H9 (cell line): Measurements from ENCODE around the gene GBE1. TPM values are rescaled to one million over a fixed set of nuclear protein-coding genes. Genes with fewer than 3 reads are reported as not detected.

Experiments used
- DNase-seq: peaks from one replicate; pipeline ENCODE4 v3.0.0-alpha.2; 2017
- H2AFZ ChIP-seq: one replicate; pipeline ENCODE4 v1.6.1; 2013; ENCODE audit warnings: mild to moderate bottlenecking, low read length, control low read depth, moderate library complexity
- H2AK5ac ChIP-seq: 2 replicates; pipeline ENCODE4 v1.6.1; 2013; ENCODE audit warnings: low read length, control low read depth, mixed read lengths; ENCODE audit not compliant: insufficient read length
- H2BK120ac ChIP-seq: one replicate; pipeline ENCODE4 v1.6.1; 2013; ENCODE audit warnings: low read depth, mild to moderate bottlenecking, low read length, control low read depth, inconsistent platforms; ENCODE audit not compliant: poor library complexity, severe bottlenecking
- H2BK12ac ChIP-seq: 2 replicates; pipeline ENCODE4 v1.6.1; 2013; ENCODE audit warnings: low read length, control low read depth, mixed read lengths, low read depth; ENCODE audit not compliant: insufficient read length
- H2BK15ac ChIP-seq: 2 replicates; pipeline ENCODE4 v1.6.1; 2013; ENCODE audit warnings: low read depth, low read length, control low read depth
- H2BK20ac ChIP-seq: one replicate; pipeline ENCODE4 v1.6.1; 2013; ENCODE audit warnings: low read depth, mild to moderate bottlenecking, low read length, control low read depth, inconsistent platforms; ENCODE audit not compliant: poor library complexity, severe bottlenecking
- H2BK5ac ChIP-seq: 2 replicates; pipeline ENCODE4 v1.6.1; 2013; ENCODE audit warnings: low read length, control low read depth, mixed read lengths; ENCODE audit not compliant: insufficient read length
- H3K14ac ChIP-seq: 2 replicates; pipeline ENCODE4 v1.6.1; 2013; ENCODE audit warnings: low read length, control low read depth; ENCODE audit not compliant: insufficient read depth
- H3K18ac ChIP-seq: 2 replicates; pipeline ENCODE4 v1.6.1; 2013; ENCODE audit warnings: low read depth, mild to moderate bottlenecking, mixed read lengths, low read length, control low read depth; ENCODE audit not compliant: insufficient read length
- H3K23ac ChIP-seq: 2 replicates; pipeline ENCODE4 v1.6.1; 2013; ENCODE audit warnings: low read length, control low read depth, mixed read lengths, low read depth; ENCODE audit not compliant: insufficient read length
- H3K23me2 ChIP-seq: 2 replicates; pipeline ENCODE4 v1.6.1; 2013; ENCODE audit warnings: low read depth, mild to moderate bottlenecking, mixed read lengths, low read length, control low read depth; ENCODE audit not compliant: insufficient read length, poor library complexity, severe bottlenecking
- H3K27ac ChIP-seq: 2 replicates; pipeline ENCODE4 v1.5.1; 2013; ENCODE audit warnings: low read length, control low read depth, mixed read lengths, low read depth; ENCODE audit not compliant: insufficient read length
- H3K27me3 ChIP-seq: 2 replicates; pipeline ENCODE4 v1.6.1; 2013; ENCODE audit warnings: low read length, control low read depth, inconsistent platforms; ENCODE audit not compliant: insufficient read depth
- H3K4ac ChIP-seq: 2 replicates; pipeline ENCODE4 v1.6.1; 2013; ENCODE audit warnings: low read depth, mild to moderate bottlenecking, control low read depth, inconsistent platforms, low read length, moderate library complexity
- H3K4me1 ChIP-seq: 2 replicates; pipeline ENCODE4 v1.6.1; 2013; ENCODE audit warnings: low read length, control low read depth, inconsistent platforms; ENCODE audit not compliant: insufficient read depth
- H3K4me2 ChIP-seq: 2 replicates; pipeline ENCODE4 v1.6.1; 2013; ENCODE audit warnings: low read length, control low read depth, mixed read lengths; ENCODE audit not compliant: insufficient read length, insufficient read depth
- H3K56ac ChIP-seq: 2 replicates; pipeline ENCODE4 v1.6.1; 2013; ENCODE audit warnings: low read depth, mild to moderate bottlenecking, mixed read lengths, low read length, control low read depth; ENCODE audit not compliant: insufficient read length
- H3K79me1 ChIP-seq: 2 replicates; pipeline ENCODE4 v1.6.1; 2013; ENCODE audit warnings: low read depth, mild to moderate bottlenecking, moderate library complexity, low read length, control low read depth, inconsistent platforms; ENCODE audit not compliant: insufficient read depth, poor library complexity, severe bottlenecking
- H3K79me2 ChIP-seq: 2 replicates; pipeline ENCODE4 v1.6.1; 2013; ENCODE audit warnings: low read length, control low read depth, inconsistent platforms; ENCODE audit not compliant: insufficient read depth
- H3K9ac ChIP-seq: 2 replicates; pipeline ENCODE4 v1.6.1; 2013; ENCODE audit warnings: low read length, control low read depth, mixed read lengths; ENCODE audit not compliant: insufficient read length; ENCODE audit errors: extremely low read depth
- H3K9me3 ChIP-seq: one replicate; pipeline ENCODE4 v1.6.1; 2013; ENCODE audit warnings: low read depth, low read length, inconsistent platforms; ENCODE audit not compliant: control insufficient read depth
- H3T11ph ChIP-seq: one replicate; pipeline ENCODE4 v1.6.1; 2013; ENCODE audit warnings: mild to moderate bottlenecking, low read length, control low read depth, inconsistent platforms
- H4K20me1 ChIP-seq: one replicate; pipeline ENCODE4 v1.6.1; 2013; ENCODE audit not compliant: control insufficient read depth, insufficient read length, insufficient read depth
- H4K5ac ChIP-seq: 2 replicates; pipeline ENCODE4 v1.6.1; 2013; ENCODE audit warnings: low read depth, mild to moderate bottlenecking, mixed read lengths, low read length, control low read depth; ENCODE audit not compliant: insufficient read length
- H4K8ac ChIP-seq: replicated peaks from 2 replicates; pipeline ENCODE4 v1.6.1; 2013; ENCODE audit warnings: low read length, control low read depth, mixed read lengths, low read depth; ENCODE audit not compliant: insufficient read length
- H4K91ac ChIP-seq: 2 replicates; pipeline ENCODE4 v1.6.1; 2013; ENCODE audit warnings: low read depth, mild to moderate bottlenecking, moderate library complexity, mixed read lengths, low read length, control low read depth; ENCODE audit not compliant: insufficient read length
- H3K27ac Mint-ChIP-seq, 3 experiments: 2 replicates in 2 of 3; 3 replicates in 1 of 3; pipeline ENCODE4 v1.8.0; 2020 to 2021; ENCODE audit warnings: mixed read lengths in 3 of 3, mild to moderate bottlenecking in 1 of 3, moderate library complexity in 1 of 3
- H3K27me3 Mint-ChIP-seq: 2 replicates; pipeline ENCODE4 v1.8.0; 2021; ENCODE audit warnings: low read depth, mild to moderate bottlenecking, moderate library complexity, mixed read lengths
- H3K36me3 Mint-ChIP-seq, 3 experiments: 2 replicates in 2 of 3; 3 replicates in 1 of 3; pipeline ENCODE4 v1.8.0; 2020 to 2021; ENCODE audit warnings: low read depth in 3 of 3, mixed read lengths in 3 of 3; ENCODE audit not compliant: insufficient read depth in 1 of 3
- H3K4me1 Mint-ChIP-seq, 2 experiments: 2 replicates each; pipeline ENCODE4 v1.8.0; 2020; ENCODE audit warnings: mixed read lengths in 2 of 2
- H3K4me3 Mint-ChIP-seq, 2 experiments: 2 replicates in 1 of 2; 3 replicates in 1 of 2; pipeline ENCODE4 v1.8.0; 2020 to 2021; ENCODE audit warnings: mild to moderate bottlenecking in 2 of 2, mixed read lengths in 2 of 2, moderate library complexity in 1 of 2
- H3K9me3 Mint-ChIP-seq, 2 experiments: 2 replicates in 1 of 2; 3 replicates in 1 of 2; pipeline ENCODE4 v1.8.0; 2020; ENCODE audit warnings: mild to moderate bottlenecking in 2 of 2, mixed read lengths in 2 of 2, moderate library complexity in 1 of 2
- CTCF ChIP-seq: fragments of 200-600 bp; sonication (generic); conservative IDR thresholded peaks from 3 replicates; pipeline ENCODE4 v1.8.0; 2021; ENCODE audit warnings: antibody characterized with exemption, mild to moderate bottlenecking
- whole genome bisulfite sequencing: extraction: QIAGEN DNeasy Blood & Tissue Kit; methylation state at CpG from one replicate; pipeline ENCODE4 v1.1.7; 2013; ENCODE audit warnings: missing lambda C conversion rate, low lambda C conversion rate, mixed read lengths; ENCODE audit not compliant: insufficient read length; ENCODE audit errors: extremely low coverage; 5-methylcytosine and 5-hydroxymethylcytosine counted together
- total RNA-seq: library from RNA; stranded (reverse); gene quantifications from 2 replicates; pipeline ENCODE4 v1.2.1, GENCODE V29; 2021

Gene GBE1
- total RNA-seq, 1 experiment from 2014 or later: 13.8 TPM

- WGBS: no CpG with 5 or more reads among the region's 2 CpGs
- no peak overlapping the region for H2BK12ac ChIP-seq
- no peak overlapping the region for H3K9ac ChIP-seq
- no peaks in the 10 kb centered on the region for H3K27me3 ChIP-seq
- H3K27ac ChIP-seq: no peak overlapping the region
- no peak overlapping the region for H3K4ac ChIP-seq
- Mint-ChIP-seq H3K4me1 (no peaks in the 10 kb centered on the region), H3K4me3 (no peak overlapping the region), H3K27me3 (no peaks in the 10 kb centered on the region), H3K27ac (no peak overlapping the region), H3K9me3 (no peaks in the 10 kb centered on the region; a peak in 2 of 5 replicates), H3K36me3 (peaks cover 0 to 5% (median 0%) of the 10 kb centered on the region in 3 experiments; a peak in 1 of 7 replicates)
- H3K9me3 ChIP-seq: no peaks in the 10 kb centered on the region
- no peak for DNase-seq
- no peak overlapping the region for H3K4me2 ChIP-seq
- no peaks in the 10 kb centered on the region for H3K4me1 ChIP-seq
- no peak overlapping the region for H3K56ac ChIP-seq
- H2BK20ac ChIP-seq: no peak overlapping the region
- H2AK5ac ChIP-seq: no peak overlapping the region
- H3T11ph ChIP-seq: no peak overlapping the region
- no peak overlapping the region for H4K5ac ChIP-seq
- H3K79me1 ChIP-seq: no peaks in the 10 kb centered on the region
- no peaks in the 10 kb centered on the region for H4K20me1 ChIP-seq
- H3K23ac ChIP-seq: no peak overlapping the region
- no peak for TF ChIP-seq CTCF
- no peak overlapping the region for H2AFZ ChIP-seq
- H3K79me2 ChIP-seq: no peaks in the 10 kb centered on the region
- H4K91ac ChIP-seq: no peak overlapping the region
- H2BK15ac ChIP-seq: no peak overlapping the region
- H3K14ac ChIP-seq: no peak overlapping the region
- H2BK120ac ChIP-seq: no peak overlapping the region
- no peak overlapping the region for H3K18ac ChIP-seq
- no peaks in the 10 kb centered on the region for H3K23me2 ChIP-seq
- no peak overlapping the region for H4K8ac ChIP-seq
- no peak overlapping the region for H2BK5ac ChIP-seq
Observed at GRCh38 chr3:81565041-81565440, 196.4 kb downstream of the GBE1 start.
